TTC549 (cell line): ENCODE data around the gene NUP62.
A peak's percentile ranks its signal among the peaks of the same experiment; 100 is the strongest.
"Not testable (repeated sequence)": the region's sequence is repeated elsewhere in the genome, so short reads cannot be mapped to it uniquely, and the experiment has no call there.

Experiments used
- FAIRE-seq: peaks from 2 replicates; lab custom pipeline; 2012; peaks lifted over from hg19 to GRCh38; lab: Jason Lieb, UNC

NUP62 gene

DNA sequence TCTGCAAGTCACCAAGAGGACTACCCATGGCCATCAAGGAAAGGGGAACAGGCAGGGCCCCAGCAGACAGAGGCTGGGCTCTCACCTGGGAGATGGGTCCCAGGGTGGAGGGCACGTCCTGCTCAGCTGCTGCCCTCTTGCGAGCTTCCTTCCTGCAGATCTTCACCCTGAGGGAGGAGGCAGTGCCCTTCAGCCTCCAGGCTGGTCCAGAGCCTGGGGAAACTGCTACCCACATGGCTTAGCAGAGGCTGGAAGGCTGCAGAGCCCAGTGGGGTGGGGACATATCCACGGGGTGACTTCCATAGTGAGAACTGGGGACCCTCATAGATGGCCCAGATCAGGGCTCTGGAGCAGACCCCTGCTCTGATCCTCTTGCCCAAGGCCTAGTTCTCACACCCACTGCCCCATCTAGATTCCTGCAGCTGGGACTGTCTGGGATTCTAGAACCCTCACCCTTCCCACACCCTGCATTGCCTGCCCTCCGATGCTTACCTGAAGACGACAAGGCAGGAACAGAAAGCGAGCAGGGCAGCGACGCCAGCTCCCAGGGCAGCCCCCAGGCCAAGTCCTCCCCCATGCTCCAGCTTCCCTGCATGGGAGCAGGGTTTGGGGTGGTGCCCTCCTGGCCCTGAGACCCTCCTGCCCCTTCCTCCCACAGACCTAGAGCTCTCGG is 22.6 kb upstream of the NUP62 start:
- no peak for FAIRE-seq

- FAIRE-seq: no peak
Measured at GRCh38 chr19:49950956-49951526, 21.7 kb upstream of the NUP62 start.

DNA sequence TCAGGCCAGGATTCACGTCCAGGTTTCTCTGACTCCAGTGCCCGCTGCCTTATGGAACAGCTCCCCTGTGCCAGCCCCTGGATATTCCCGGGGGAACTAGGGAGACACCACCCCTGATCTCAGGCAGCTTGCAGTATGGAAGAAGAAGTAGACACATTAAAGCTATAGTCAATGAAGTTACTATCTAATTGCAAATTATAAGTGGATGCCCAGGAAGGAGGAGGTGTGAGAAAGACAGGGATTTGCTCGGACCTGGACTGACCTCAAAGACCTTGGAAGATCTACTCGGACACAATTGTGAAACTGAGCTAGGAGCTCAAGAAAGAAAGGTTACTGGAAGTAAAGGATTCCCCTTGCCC is 21.3 kb upstream of the NUP62 start:
- no peak for FAIRE-seq

DNA sequence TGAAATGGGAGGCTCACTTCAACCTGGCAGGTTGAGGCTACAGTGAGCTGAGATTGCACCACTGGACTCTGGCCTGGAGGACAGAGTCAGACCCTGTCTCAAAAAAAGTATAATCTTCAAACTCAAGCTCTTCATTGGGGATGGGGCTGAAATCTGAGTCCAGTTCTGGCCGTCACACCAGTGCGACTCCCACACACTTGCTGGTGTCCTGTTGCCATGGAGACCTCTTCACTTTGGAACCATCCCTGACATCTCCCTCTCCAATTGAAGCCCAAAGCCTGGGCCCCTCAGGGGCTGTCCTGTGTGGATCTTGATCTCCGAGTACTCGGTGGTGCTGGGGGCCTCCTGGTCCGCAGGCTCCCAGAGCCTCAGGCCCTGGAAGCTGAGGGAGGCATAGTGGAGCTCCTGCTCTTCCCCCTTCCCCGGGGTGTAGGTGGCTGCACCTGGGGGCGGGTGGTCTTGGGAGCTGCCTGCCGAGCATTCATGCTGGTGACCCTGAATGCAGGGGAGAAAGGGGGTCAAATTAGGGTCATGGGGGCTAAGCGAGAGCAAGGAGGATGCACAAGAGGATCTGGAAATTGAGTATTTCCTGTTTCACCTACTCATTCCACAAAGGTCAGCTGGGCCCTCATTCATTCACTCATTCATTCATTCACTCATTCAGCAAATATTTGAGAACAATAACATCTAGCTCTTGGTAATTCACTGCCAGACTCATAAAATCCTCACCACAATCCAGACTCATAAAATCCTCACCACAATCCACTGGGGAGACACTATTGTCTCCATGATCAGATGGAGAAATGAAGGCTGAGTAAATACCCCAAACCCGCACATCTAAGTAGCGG is 20.7 kb upstream of the NUP62 start:
- no peak for FAIRE-seq

GRCh38 chr19:49946415-49946814 is 17.1 kb upstream of the NUP62 start:
- FAIRE-seq: no peak

GRCh38 chr19:49944567-49944966 is 15.3 kb upstream of the NUP62 start:
- not testable (repeated sequence) for FAIRE-seq

GRCh38 chr19:49940482-49940791 is 11.1 kb upstream of the NUP62 start:
- FAIRE-seq: no peak

DNA sequence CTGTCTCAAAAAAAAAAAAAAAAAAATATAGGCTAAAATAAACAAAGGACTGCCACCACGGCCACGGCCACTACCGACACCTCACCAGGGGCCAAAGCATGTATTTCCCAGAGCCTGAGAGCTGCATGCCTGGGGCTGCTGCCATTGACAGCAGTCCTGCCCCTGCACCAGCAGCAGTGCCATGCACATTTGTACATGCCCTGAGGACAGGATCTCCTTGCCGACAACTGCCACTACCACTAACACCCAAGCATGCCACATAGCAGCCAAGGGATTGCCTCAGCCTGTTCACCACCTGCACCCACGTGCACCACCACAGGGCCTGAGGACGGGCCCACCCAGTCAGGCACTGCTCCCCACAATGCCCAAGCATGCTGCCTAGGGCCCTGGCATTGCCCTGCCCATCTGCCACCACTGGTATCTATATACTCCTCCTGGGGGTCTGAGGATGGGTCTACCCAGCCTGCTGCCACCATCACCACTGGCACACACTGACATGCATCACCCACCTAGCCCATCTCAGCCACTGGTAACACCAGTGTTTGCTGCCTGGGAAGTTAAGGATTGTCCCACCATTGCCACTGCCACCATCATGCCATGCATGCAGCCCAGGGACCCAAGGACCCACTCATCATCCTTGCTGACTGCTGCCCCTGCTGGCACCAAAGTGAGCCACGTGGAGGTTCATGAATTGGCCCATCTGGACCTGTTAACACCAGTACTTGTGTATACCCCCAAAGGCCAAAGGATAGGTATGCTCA is 10.6 kb upstream of the NUP62 start:
- no peak for FAIRE-seq

- FAIRE-seq: no peak
Measured at GRCh38 chr19:49938662-49939061, 9.4 kb upstream of the NUP62 start.

- no peak for FAIRE-seq
Measured at GRCh38 chr19:49937750-49938381, 8.6 kb upstream of the NUP62 start.

DNA sequence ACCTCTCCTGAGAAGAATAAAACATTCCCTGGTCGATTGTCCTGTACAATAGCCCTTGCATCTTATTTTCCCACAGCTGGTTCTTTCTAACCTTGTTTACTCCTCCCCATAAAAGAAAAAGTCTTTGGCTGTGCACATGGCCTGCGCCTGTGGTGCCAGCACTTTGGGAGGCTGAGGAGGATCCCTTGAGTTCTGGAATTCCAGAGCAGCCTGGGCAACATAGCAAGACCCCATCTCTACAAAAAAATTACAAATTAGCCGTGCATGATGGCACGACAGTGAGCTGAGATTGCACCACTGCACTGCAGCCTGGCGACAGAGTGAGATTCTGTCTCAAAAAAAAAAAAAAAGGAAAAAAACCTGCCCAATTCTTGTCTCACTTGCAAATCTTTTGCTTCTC is 7.2 kb upstream of the NUP62 start:
- no peak for FAIRE-seq

- FAIRE-seq: no peak
Measured at GRCh38 chr19:49933643-49934042, 4.3 kb upstream of the NUP62 start.

DNA sequence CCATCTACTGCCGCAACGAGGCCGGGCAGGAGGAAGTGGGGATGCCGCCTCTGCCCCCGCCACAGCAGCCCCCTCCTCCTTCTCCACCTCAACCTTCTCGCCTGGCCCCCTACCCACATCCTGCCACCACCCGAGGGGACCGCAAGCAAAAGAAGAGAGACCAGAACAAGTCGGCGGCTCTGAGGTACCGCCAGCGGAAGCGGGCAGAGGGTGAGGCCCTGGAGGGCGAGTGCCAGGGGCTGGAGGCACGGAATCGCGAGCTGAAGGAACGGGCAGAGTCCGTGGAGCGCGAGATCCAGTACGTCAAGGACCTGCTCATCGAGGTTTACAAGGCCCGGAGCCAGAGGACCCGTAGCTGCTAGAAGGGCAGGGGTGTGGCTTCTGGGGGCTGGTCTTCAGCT is 3.4 kb upstream of the NUP62 start:
- no peak for FAIRE-seq

- no peak for FAIRE-seq
Measured at GRCh38 chr19:49932041-49932451, 2.7 kb upstream of the NUP62 start.

DNA sequence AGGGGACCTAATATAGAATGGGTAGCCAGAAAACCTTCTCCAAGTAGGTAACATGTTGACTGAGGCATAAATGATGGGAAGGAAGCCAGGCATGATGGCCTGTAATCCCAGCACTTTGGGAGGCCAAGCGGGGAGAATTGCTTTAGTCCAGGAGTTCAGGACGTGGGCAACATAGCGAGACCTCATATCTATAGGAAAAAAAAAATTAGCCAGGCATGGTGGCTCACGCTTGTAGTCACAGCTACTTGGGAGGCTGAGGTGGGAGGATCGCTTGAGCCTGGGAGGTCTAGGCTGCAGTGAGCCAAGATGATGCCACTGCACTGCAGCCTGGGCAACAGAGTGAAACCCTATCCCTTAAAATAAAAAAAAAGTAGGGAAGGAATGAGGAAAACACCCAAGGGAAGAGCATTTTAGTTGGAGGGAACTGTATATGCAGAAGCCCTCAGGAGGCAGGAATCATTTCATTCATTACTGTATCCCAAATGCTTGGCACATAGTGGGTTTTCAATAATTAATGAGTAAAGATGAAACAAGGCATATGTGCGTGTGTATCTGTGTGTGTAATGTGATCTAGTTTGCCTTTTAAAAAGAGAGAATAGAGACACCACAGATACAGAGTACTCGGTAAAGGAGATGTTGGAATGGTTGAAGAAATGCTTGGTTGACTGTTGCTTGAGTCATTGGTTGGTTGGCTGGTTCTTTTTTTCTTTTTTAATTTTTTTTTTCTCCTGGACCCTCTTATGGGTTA is 2.2 kb upstream of the NUP62 start:
- FAIRE-seq: no peak

GRCh38 chr19:49930483-49931011 is 1.2 kb upstream of the NUP62 start:
- no peak for FAIRE-seq

GRCh38 chr19:49929611-49930482 is 543 bp upstream of the NUP62 start:
- FAIRE-seq: peak; percentile 65

- FAIRE-seq: no peak
Measured at GRCh38 chr19:49927526-49928264, 1.6 kb downstream of the NUP62 start.

DNA sequence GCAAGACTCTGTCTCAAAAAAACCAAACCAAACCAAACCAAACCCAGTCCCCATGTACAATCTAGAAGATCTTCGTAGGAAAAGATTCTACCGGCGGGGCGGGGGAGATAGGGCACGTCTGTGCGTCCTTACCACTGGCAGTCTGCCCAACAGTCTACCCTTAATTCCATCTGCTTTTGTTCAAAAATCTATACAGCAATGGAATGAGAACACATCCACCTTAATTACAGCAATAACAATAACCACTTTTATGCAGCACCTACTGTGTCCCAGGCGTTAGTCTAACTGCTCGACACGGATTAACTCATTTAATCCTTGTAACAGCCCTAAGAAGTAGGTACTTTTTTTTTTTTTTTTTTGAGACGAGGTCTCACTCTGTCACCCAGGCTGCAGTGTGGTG is 2.8 kb downstream of the NUP62 start:
- no peak for FAIRE-seq

DNA sequence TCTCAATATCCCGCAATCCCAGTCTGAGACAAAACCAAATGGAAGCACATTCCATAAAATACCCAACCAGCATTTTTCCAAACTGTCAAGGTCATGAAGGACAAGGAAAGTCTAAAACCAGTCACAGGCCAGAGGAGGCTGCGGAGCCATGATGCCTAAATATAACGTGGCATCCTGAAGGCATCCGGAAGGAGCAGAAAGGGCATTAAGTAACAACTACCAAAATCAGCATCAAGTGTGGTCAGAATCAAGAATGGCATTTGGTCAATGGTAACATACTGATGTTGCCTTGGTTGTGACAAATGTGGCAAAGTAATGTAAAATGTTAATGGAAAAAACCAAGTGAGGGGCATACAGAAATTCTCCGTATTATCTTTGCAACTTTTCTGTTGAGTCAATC is 3.8 kb downstream of the NUP62 start:
- no peak for FAIRE-seq
